Mesenchymal stem cell (in vitro differentiated cells and primary cell): ENCODE measurements around the gene PGK1.
"Not testable (repeated sequence)": the region's sequence is repeated elsewhere in the genome, so short reads cannot be mapped to it uniquely, and the experiment has no call there.

Experiments
- DNase-seq: peaks from one replicate; pipeline ENCODE4 v3.0.0-alpha.2; 2013
- H2AFZ ChIP-seq: one replicate; pipeline ENCODE4 v1.6.1; 2013; ENCODE audit warnings: low read depth, mild to moderate bottlenecking, control low read depth, inconsistent platforms, low read length, moderate library complexity
- H2AK5ac ChIP-seq: 2 replicates; pipeline ENCODE4 v1.6.1; 2013; ENCODE audit warnings: low read length, moderate library complexity, mild to moderate bottlenecking, inconsistent platforms; ENCODE audit not compliant: severe bottlenecking
- H2BK120ac ChIP-seq: one replicate; pipeline ENCODE4 v1.6.1; 2013; ENCODE audit warnings: low read depth, mild to moderate bottlenecking, inconsistent platforms, low read length, moderate library complexity
- H2BK12ac ChIP-seq, 2 experiments: one replicate each; pipeline ENCODE4 v1.6.1; 2013; ENCODE audit warnings: inconsistent platforms in 2 of 2, low read length in 2 of 2, mild to moderate bottlenecking in 2 of 2, moderate library complexity in 2 of 2, control low read depth in 1 of 2
- H2BK15ac ChIP-seq: one replicate; pipeline ENCODE4 v1.6.1; 2013; ENCODE audit warnings: mild to moderate bottlenecking, low read depth, inconsistent platforms; ENCODE audit not compliant: poor library complexity, severe bottlenecking
- H2BK5ac ChIP-seq: 2 replicates; pipeline ENCODE4 v1.6.1; 2013; ENCODE audit warnings: low read depth, mild to moderate bottlenecking, low read length, control low read depth, inconsistent platforms; ENCODE audit not compliant: poor library complexity, severe bottlenecking
- H3K14ac ChIP-seq, 2 experiments: one replicate each; pipeline ENCODE4 v1.6.1; 2013; ENCODE audit warnings: inconsistent platforms in 2 of 2, low read length in 2 of 2, control low read depth in 1 of 2, mild to moderate bottlenecking in 1 of 2, moderate library complexity in 1 of 2
- H3K18ac ChIP-seq, 2 experiments: one replicate each; pipeline ENCODE4 v1.6.1; 2013; ENCODE audit warnings: inconsistent platforms in 2 of 2, low read length in 2 of 2, control low read depth in 1 of 2, low read depth in 1 of 2, mild to moderate bottlenecking in 1 of 2
- H3K23ac ChIP-seq, 2 experiments: one replicate each; pipeline ENCODE4 v1.6.1; 2013; ENCODE audit warnings: inconsistent platforms in 2 of 2, low read length in 2 of 2, mild to moderate bottlenecking in 2 of 2, moderate library complexity in 2 of 2, control low read depth in 1 of 2
- H3K27ac ChIP-seq: 2 replicates; pipeline ENCODE4 v1.5.1; 2013; ENCODE audit warnings: mild to moderate bottlenecking, moderate library complexity, low read length, control low read depth, inconsistent platforms; ENCODE audit not compliant: poor library complexity, severe bottlenecking
- H3K27me3 ChIP-seq, 2 experiments: 2 replicates each; pipeline versions ENCODE4 v1.6.1 to v1.7.0; 2013; ENCODE audit warnings: low read length in 2 of 2, mild to moderate bottlenecking in 2 of 2, moderate library complexity in 2 of 2, control low read depth in 1 of 2, inconsistent platforms in 1 of 2; ENCODE audit not compliant: control insufficient read depth in 1 of 2, insufficient read depth in 1 of 2
- H3K36me3 ChIP-seq, 2 experiments: 2 replicates each; pipeline versions ENCODE4 v1.6.1 to v1.7.0; 2013; ENCODE audit warnings: low read length in 2 of 2, control low read depth in 1 of 2, inconsistent platforms in 1 of 2, low read depth in 1 of 2, mild to moderate bottlenecking in 1 of 2; ENCODE audit not compliant: insufficient read depth in 2 of 2, control insufficient read depth in 1 of 2
- H3K4ac ChIP-seq, 2 experiments: one replicate each; pipeline ENCODE4 v1.6.1; 2013; ENCODE audit warnings: inconsistent platforms in 2 of 2, low read length in 2 of 2, mild to moderate bottlenecking in 2 of 2, moderate library complexity in 2 of 2, control low read depth in 1 of 2, low read depth in 1 of 2
- H3K4me1 ChIP-seq: 2 replicates; pipeline ENCODE4 v1.6.1; 2013; ENCODE audit warnings: low read depth, low read length, control low read depth; ENCODE audit not compliant: control insufficient read depth, insufficient read depth
- H3K4me2 ChIP-seq: 2 replicates; pipeline ENCODE4 v1.6.1; 2013; ENCODE audit warnings: low read length, mild to moderate bottlenecking, inconsistent platforms; ENCODE audit not compliant: poor library complexity, severe bottlenecking
- H3K4me3 ChIP-seq, 2 experiments: 2 replicates each; pipeline versions ENCODE4 v1.5.1 to v1.7.0; 2013; ENCODE audit warnings: low read length in 2 of 2, mild to moderate bottlenecking in 2 of 2, control low read depth in 1 of 2, low read depth in 1 of 2; ENCODE audit not compliant: insufficient read depth in 1 of 2
- H3K79me1 ChIP-seq: replicated peaks from 2 replicates; pipeline ENCODE4 v1.6.1; 2013; ENCODE audit warnings: mild to moderate bottlenecking, control low read depth, low read length, inconsistent platforms; ENCODE audit not compliant: poor library complexity, severe bottlenecking
- H3K9ac ChIP-seq: 2 replicates; pipeline ENCODE4 v1.7.0; 2013; ENCODE audit warnings: mild to moderate bottlenecking, low read length, moderate library complexity
- H3K9me3 ChIP-seq: 2 replicates; pipeline ENCODE4 v1.7.0; 2013; ENCODE audit warnings: mild to moderate bottlenecking, low read length; ENCODE audit not compliant: control insufficient read depth
- H4K8ac ChIP-seq: one replicate; pipeline ENCODE4 v1.6.1; 2013; ENCODE audit warnings: inconsistent platforms, mild to moderate bottlenecking, low read length, moderate library complexity
- H4K91ac ChIP-seq: one replicate; pipeline ENCODE4 v1.6.1; 2013; ENCODE audit warnings: mild to moderate bottlenecking, low read length, inconsistent platforms
- WGBS: methylation state at CpG from one replicate; pipeline ENCODE4 v1.1.7; 2013; ENCODE audit warnings: mixed read lengths; 5-methylcytosine and 5-hydroxymethylcytosine counted together

The PGK1 gene

GRCh38 chrX:78124307-78124706 lies 20.3 kb downstream of the PGK1 start:
- no peak overlapping the region for H3K18ac ChIP-seq

GRCh38 chrX:78125148-78125547 lies 21.1 kb downstream of the PGK1 start:
- no peak overlapping the region for H3K23ac ChIP-seq
- H4K8ac ChIP-seq: no peak overlapping the region
- H2BK5ac ChIP-seq: no peak overlapping the region
- no peaks in the 10 kb centered on the region for H3K79me1 ChIP-seq
- no peak overlapping the region for H3K4me2 ChIP-seq
- H3K4me3 ChIP-seq: no peak overlapping the region
- no peak overlapping the region for H3K27ac ChIP-seq
- H2BK15ac ChIP-seq: no peak overlapping the region
- H3K18ac ChIP-seq: no peak overlapping the region
- H2BK120ac ChIP-seq: no peak overlapping the region
- no peaks in the 10 kb centered on the region for H3K27me3 ChIP-seq
- H3K4me1 ChIP-seq: no peaks in the 10 kb centered on the region
- no peak overlapping the region for H3K9ac ChIP-seq
- H3K36me3 ChIP-seq: peaks cover 3 to 88% of the 10 kb centered on the region in 2 experiments
- WGBS: 100% methylated on average over 1 of the region's 1 CpG
- no peaks in the 10 kb centered on the region for H3K9me3 ChIP-seq
- H2BK12ac ChIP-seq: no peak overlapping the region
- H4K91ac ChIP-seq: no peak overlapping the region
- H3K4ac ChIP-seq: no peak overlapping the region
- DNase-seq: no peak
- no peak overlapping the region for H3K14ac ChIP-seq
- no peak overlapping the region for H2AFZ ChIP-seq
- H2AK5ac ChIP-seq: no peak overlapping the region

More at GRCh38 chrX:78124307-78124706, 20.3 kb downstream of the PGK1 start:
- no peak overlapping the region for H3K4ac ChIP-seq
- H3K23ac ChIP-seq: no peak overlapping the region
- H2BK5ac ChIP-seq: no peak overlapping the region
- H2AK5ac ChIP-seq: no peak overlapping the region
- H2AFZ ChIP-seq: no peak overlapping the region
- no peak overlapping the region for H4K91ac ChIP-seq
- WGBS: 100% methylated on average over 2 of the region's 2 CpGs
- H3K27me3 ChIP-seq: no peaks in the 10 kb centered on the region
- H2BK15ac ChIP-seq: no peak overlapping the region
- no peak for DNase-seq
- no peak overlapping the region for H3K14ac ChIP-seq
- peaks cover 6 to 88% of the 10 kb centered on the region in 2 experiments for H3K36me3 ChIP-seq
- no peak overlapping the region for H4K8ac ChIP-seq
- no peak overlapping the region for H2BK12ac ChIP-seq
- no peak overlapping the region for H3K4me2 ChIP-seq
- H3K27ac ChIP-seq: no peak overlapping the region
- no peaks in the 10 kb centered on the region for H3K4me1 ChIP-seq
- no peak overlapping the region for H3K4me3 ChIP-seq
- H3K9me3 ChIP-seq: no peaks in the 10 kb centered on the region
- H2BK120ac ChIP-seq: no peak overlapping the region
- H3K9ac ChIP-seq: no peak overlapping the region
- no peaks in the 10 kb centered on the region for H3K79me1 ChIP-seq

- H3K18ac ChIP-seq, H4K91ac ChIP-seq, H3K4me1 ChIP-seq, H3K14ac ChIP-seq, H2BK120ac ChIP-seq, H2AFZ ChIP-seq, H3K4me3 ChIP-seq, H2BK15ac ChIP-seq, H4K8ac ChIP-seq, H3K4ac ChIP-seq, H3K9me3 ChIP-seq, DNase-seq, H3K4me2 ChIP-seq, H3K23ac ChIP-seq, H3K27me3 ChIP-seq, H3K9ac ChIP-seq, H2BK5ac ChIP-seq, H2BK12ac ChIP-seq, H3K27ac ChIP-seq, H3K79me1 ChIP-seq, H2AK5ac ChIP-seq: not testable (repeated sequence)
- peaks cover 3 to 88% of the 10 kb centered on the region in 2 experiments for H3K36me3 ChIP-seq
Measured at GRCh38 chrX:78125781-78126180, 21.7 kb downstream of the PGK1 start.

GRCh38 chrX:78129714-78130113 lies 25.7 kb downstream of the PGK1 start:
- H3K27ac ChIP-seq: no peak overlapping the region
- H2BK15ac ChIP-seq: no peak overlapping the region
- no peak overlapping the region for H3K4me3 ChIP-seq
- no peak overlapping the region for H3K4me2 ChIP-seq
- H2AFZ ChIP-seq: no peak overlapping the region
- no peak overlapping the region for H3K9ac ChIP-seq
- H3K18ac ChIP-seq: no peak overlapping the region
- H2AK5ac ChIP-seq: no peak overlapping the region
- H3K4me1 ChIP-seq: no peaks in the 10 kb centered on the region
- no peak overlapping the region for H3K23ac ChIP-seq
- H3K14ac ChIP-seq: no peak overlapping the region
- no peak overlapping the region for H2BK120ac ChIP-seq
- H2BK5ac ChIP-seq: no peak overlapping the region
- DNase-seq: no peak
- H3K79me1 ChIP-seq: no peaks in the 10 kb centered on the region
- H4K91ac ChIP-seq: no peak overlapping the region
- no peak overlapping the region for H2BK12ac ChIP-seq
- no peaks in the 10 kb centered on the region for H3K9me3 ChIP-seq
- H3K36me3 ChIP-seq: peaks cover 2 to 80% of the 10 kb centered on the region in 2 experiments
- H4K8ac ChIP-seq: no peak overlapping the region
- H3K27me3 ChIP-seq: no peaks in the 10 kb centered on the region
- H3K4ac ChIP-seq: no peak overlapping the region
